Glutamatergic neuron (in vitro differentiated cells): Measurements from ENCODE around the gene LYL1. TPM values are rescaled to one million over a fixed set of nuclear protein-coding genes. Genes with fewer than 3 reads are reported as not detected.

Experiments used
- DNase-seq: peaks from one replicate; pipeline ENCODE4 v3.0.0; 2022
- H3K27ac Mint-ChIP-seq: one replicate; pipeline ENCODE4 v1.8.0; 2020; ENCODE audit warnings: mild to moderate bottlenecking, mixed read lengths, inconsistent platforms; ENCODE audit not compliant: unreplicated experiment
- H3K27me3 Mint-ChIP-seq: one replicate; pipeline ENCODE4 v1.8.0; 2020; ENCODE audit warnings: mild to moderate bottlenecking, moderate library complexity, mixed read lengths, inconsistent platforms; ENCODE audit not compliant: unreplicated experiment
- H3K36me3 Mint-ChIP-seq: one replicate; pipeline ENCODE4 v1.8.0; 2020; ENCODE audit warnings: mild to moderate bottlenecking, mixed read lengths, inconsistent platforms; ENCODE audit not compliant: unreplicated experiment
- H3K4me1 Mint-ChIP-seq: one replicate; pipeline ENCODE4 v1.8.0; 2020; ENCODE audit warnings: mild to moderate bottlenecking, low read depth, mixed read lengths, inconsistent platforms; ENCODE audit not compliant: unreplicated experiment
- H3K4me3 Mint-ChIP-seq: one replicate; pipeline ENCODE4 v1.8.0; 2020; ENCODE audit warnings: mild to moderate bottlenecking, mixed read lengths, inconsistent platforms; ENCODE audit not compliant: unreplicated experiment
- H3K9me3 Mint-ChIP-seq: one replicate; pipeline ENCODE4 v1.8.0; 2020; ENCODE audit warnings: mild to moderate bottlenecking, moderate library complexity, mixed read lengths, inconsistent platforms; ENCODE audit not compliant: unreplicated experiment
- CTCF ChIP-seq: fragments of 200-600 bp; sonication (generic); IDR thresholded peaks from one replicate; pipeline ENCODE4 v1.5.0; 2021; ENCODE audit not compliant: partially characterized antibody, unreplicated experiment
- total RNA-seq: library from RNA; stranded (reverse); fragmentation: NEBNext Ultra II Directional; extraction: Animal tissue kit (Norgen Biotek cat#: 25700); gene quantifications from one replicate; pipeline ENCODE4 v1.2.1, GENCODE V29; 2021; ENCODE audit not compliant: unreplicated experiment

The LYL1 gene
- total RNA-seq, 1 donor from 2014 or later, result 1.3 TPM

- Mint-ChIP-seq H3K4me3 (peak overlapping the region; percentile 59), H3K9me3 (peaks cover 3% of the 10 kb centered on the region), H3K27ac (no peak overlapping the region), H3K36me3 (no peaks in the 10 kb centered on the region), H3K27me3 (peaks cover 13% of the 10 kb centered on the region), H3K4me1 (peaks cover 3% of the 10 kb centered on the region)
- no peak for TF ChIP-seq CTCF
- DNase-seq, result no peak
Observed at GRCh38 chr19:13101590-13102415, 855 bp downstream of the LYL1 start.

GRCh38 chr19:13100841-13101589, 1.6 kb downstream of the LYL1 start:
- no peak overlapping the region for H3K4me3 Mint-ChIP-seq
- no peak for TF ChIP-seq CTCF
- no peaks in the 10 kb centered on the region for H3K36me3 Mint-ChIP-seq
- peaks cover 3% of the 10 kb centered on the region for H3K9me3 Mint-ChIP-seq
- no peak overlapping the region for H3K27ac Mint-ChIP-seq
- H3K4me1 Mint-ChIP-seq, result peaks cover 7% of the 10 kb centered on the region
- H3K27me3 Mint-ChIP-seq, result peaks cover 13% of the 10 kb centered on the region
- DNase-seq, result no peak

- TF ChIP-seq CTCF, result no peak
- H3K4me1 Mint-ChIP-seq, result peaks cover 7% of the 10 kb centered on the region
- H3K9me3 Mint-ChIP-seq, result peaks cover 3% of the 10 kb centered on the region
- H3K27me3 Mint-ChIP-seq, result peaks cover 13% of the 10 kb centered on the region
- H3K36me3 Mint-ChIP-seq, result no peaks in the 10 kb centered on the region
- H3K4me3 Mint-ChIP-seq, result peak overlapping the region; percentile 61
- H3K27ac Mint-ChIP-seq, result peak overlapping the region; percentile 13
- no peak for DNase-seq
Observed at GRCh38 chr19:13100031-13100588, 2.5 kb downstream of the LYL1 start.

- H3K27ac Mint-ChIP-seq, result no peak overlapping the region
- peak; percentile 48 for DNase-seq
- no peak for TF ChIP-seq CTCF
Observed at GRCh38 chr19:13099073-13099999, 3.3 kb downstream of the LYL1 start.

More at GRCh38 chr19:13099073-13099999, 3.3 kb downstream of the LYL1 start:
- Mint-ChIP-seq H3K27me3 (peaks cover 11% of the 10 kb centered on the region), H3K9me3 (peaks cover 3% of the 10 kb centered on the region), H3K36me3 (no peaks in the 10 kb centered on the region), H3K4me1 (peaks cover 7% of the 10 kb centered on the region), H3K4me3 (peak overlapping the region; percentile 76)
